Uterus (tissue), 4 donors: ENCODE measurements around the gene GIPC3. TPM values are rescaled to one million over a fixed set of nuclear protein-coding genes. Genes with fewer than 3 reads are reported as not detected.

Experiments
- DNase-seq, 2 donors: peaks; one replicate each; pipeline ENCODE4 v3.0.0-alpha.2; 2019 to 2020
- H3K27ac ChIP-seq, 2 donors: fragments of 200-600 bp; sonication (generic); 1 replicate in 1 of 2; 2 replicates in 1 of 2; pipeline ENCODE4 v1.5.1; 2016 to 2018
- H3K27me3 ChIP-seq, 2 donors: fragments of 200-600 bp; sonication (generic); one replicate each; pipeline ENCODE4 v1.5.1; 2018 to 2019; ENCODE audit warnings: control low read depth in 1 of 2
- H3K36me3 ChIP-seq, 2 donors: fragments of 200-600 bp; sonication (generic); one replicate each; pipeline ENCODE4 v1.5.1; 2019; ENCODE audit warnings: control low read depth in 1 of 2
- H3K4me1 ChIP-seq, 2 donors: fragments of 200-600 bp; sonication (generic); one replicate each; pipeline ENCODE4 v1.5.1; 2018 to 2019; ENCODE audit warnings: control low read depth in 1 of 2
- H3K4me3 ChIP-seq, 2 donors: fragments of 200-600 bp; sonication (generic); 1 replicate in 1 of 2; 2 replicates in 1 of 2; pipeline ENCODE4 v1.5.1; 2018 to 2019; ENCODE audit warnings: mild to moderate bottlenecking in 1 of 2
- H3K9me3 ChIP-seq, 2 donors: fragments of 200-600 bp; sonication (generic); one replicate each; pipeline ENCODE4 v1.5.1; 2019; ENCODE audit warnings: control low read depth in 1 of 2
- CTCF ChIP-seq, 4 experiments: fragments of 200-600 bp in 2 of 4; fragments of 450-650 bp in 2 of 4; sonication (generic) in 2 of 4; IDR thresholded peaks; one replicate each; pipeline ENCODE4 v1.5.1; 2016 to 2019; ENCODE audit warnings: antibody characterized with exemption in 4 of 4, mild to moderate bottlenecking in 2 of 4, moderate library complexity in 1 of 4
- POLR2A ChIP-seq, 2 donors: fragments of 450-650 bp; IDR thresholded peaks; one replicate each; pipeline ENCODE4 v1.6.1; 2016; ENCODE audit warnings: antibody characterized with exemption in 2 of 2, mild to moderate bottlenecking in 1 of 2, moderate library complexity in 1 of 2
- intact Hi-C: fragments of 100-400 bp; cut with DNase I; formaldehyde crosslinking; loops from one replicate; pipeline ENCODE4 v1.15.1; 2023; ENCODE audit warnings: low total_unique reads
- total RNA-seq, 4 donors: library from RNA; depleted of rRNA in 3 of 4; stranded (reverse); fragments of >200 nt in 3 of 4; gene quantifications; one replicate each; pipeline versions ENCODE4 v1.1.0 to v1.2.4, GENCODE V29; 2014 to 2023
- donor health status: DM: yes; HTN: yes; CAD: no.

GIPC3 gene
- total RNA-seq, 4 donors from 2014 or later = 0.07 to 4.0 TPM; not detected in 2

- intact Hi-C loops = no loop called here
- no peak overlapping the region for H3K4me3 ChIP-seq
- no peak overlapping the region for H3K27ac ChIP-seq
- H3K36me3 ChIP-seq = no peaks in the 10 kb centered on the region
- DNase-seq = no peak
- TF ChIP-seq CTCF (IDR thresholded peaks at IDR 0.05) = no peak
- no peak for TF ChIP-seq POLR2A (IDR thresholded peaks at IDR 0.05)
- no peaks in the 10 kb centered on the region for H3K27me3 ChIP-seq
- no peaks in the 10 kb centered on the region for H3K9me3 ChIP-seq
- H3K4me1 ChIP-seq = no peaks in the 10 kb centered on the region
Observed at GRCh38 chr19:3593156-3593555, 7.9 kb downstream of the GIPC3 start.

GRCh38 chr19:3595521-3596061 lies 10.3 kb downstream of the GIPC3 start:
- no peak overlapping the region for H3K4me3 ChIP-seq
- H3K27ac ChIP-seq = no peak overlapping the region
- intact Hi-C loops = no loop called here
- TF ChIP-seq CTCF (IDR thresholded peaks at IDR 0.05) = no peak
- TF ChIP-seq POLR2A (IDR thresholded peaks at IDR 0.05) = no peak
- no peaks in the 10 kb centered on the region for H3K36me3 ChIP-seq
- no peaks in the 10 kb centered on the region for H3K9me3 ChIP-seq
- no peaks in the 10 kb centered on the region for H3K4me1 ChIP-seq
- no peaks in the 10 kb centered on the region for H3K27me3 ChIP-seq
- no peak for DNase-seq

- Histone ChIP-seq H3K4me1 (peaks cover 0 to 3% of the 10 kb centered on the region in 2 donors), H3K36me3 (no peaks in the 10 kb centered on the region), H3K27ac (no peak overlapping the region), H3K4me3 (no peak overlapping the region), H3K27me3 (no peaks in the 10 kb centered on the region), H3K9me3 (no peaks in the 10 kb centered on the region)
- TF ChIP-seq CTCF (IDR thresholded peaks at IDR 0.05) = no peak
- TF ChIP-seq POLR2A (IDR thresholded peaks at IDR 0.05) = no peak
- no peak for DNase-seq
- intact Hi-C loops = no loop called here
Observed at GRCh38 chr19:3599776-3600187, 14.5 kb downstream of the GIPC3 start.

GRCh38 chr19:3601021-3601420 lies 15.7 kb downstream of the GIPC3 start:
- TF ChIP-seq POLR2A (IDR thresholded peaks at IDR 0.05) = no peak
- TF ChIP-seq CTCF (IDR thresholded peaks at IDR 0.05) = no peak
- DNase-seq = no peak

GRCh38 chr19:3603121-3603811 lies 18.0 kb downstream of the GIPC3 start:
- intact Hi-C loops = no loop called here
- peaks cover 0 to 14% of the 10 kb centered on the region in 2 donors for H3K4me1 ChIP-seq

More at GRCh38 chr19:3601021-3601420, 15.7 kb downstream of the GIPC3 start:
- H3K36me3 ChIP-seq = no peaks in the 10 kb centered on the region
- no peaks in the 10 kb centered on the region for H3K27me3 ChIP-seq
- no peak overlapping the region for H3K27ac ChIP-seq
- no peak overlapping the region for H3K4me3 ChIP-seq
- H3K4me1 ChIP-seq = peaks cover 0 to 3% of the 10 kb centered on the region in 2 donors
- intact Hi-C loops = no loop called here
- H3K9me3 ChIP-seq = no peaks in the 10 kb centered on the region

More at GRCh38 chr19:3603121-3603811, 18.0 kb downstream of the GIPC3 start:
- no peak for TF ChIP-seq CTCF (IDR thresholded peaks at IDR 0.05)
- no peak for TF ChIP-seq POLR2A (IDR thresholded peaks at IDR 0.05)
- Histone ChIP-seq H3K4me3 (no peak overlapping the region), H3K27ac (peak overlapping the region; percentile 23 to 26), H3K27me3 (no peaks in the 10 kb centered on the region), H3K9me3 (no peaks in the 10 kb centered on the region), H3K36me3 (no peaks in the 10 kb centered on the region)
- DNase-seq = peak in 1 of 2 donors; percentile 55
